Activated CD4-positive, alpha-beta T cell treated with anti-CD3 and anti-CD28 coated beads for 24 hours (primary cell): ENCODE data around the gene CMAS.
"Not testable (repeated sequence)": the region's sequence is repeated elsewhere in the genome, so short reads cannot be mapped to it uniquely, and the experiment has no call there.

Source experiments
- DNase-seq, 2 donors: peaks; one replicate each; pipeline ENCODE4 v3.0.0-alpha.2; 2020; ENCODE audit warnings: low read depth in 2 of 2

The CMAS gene

DNA sequence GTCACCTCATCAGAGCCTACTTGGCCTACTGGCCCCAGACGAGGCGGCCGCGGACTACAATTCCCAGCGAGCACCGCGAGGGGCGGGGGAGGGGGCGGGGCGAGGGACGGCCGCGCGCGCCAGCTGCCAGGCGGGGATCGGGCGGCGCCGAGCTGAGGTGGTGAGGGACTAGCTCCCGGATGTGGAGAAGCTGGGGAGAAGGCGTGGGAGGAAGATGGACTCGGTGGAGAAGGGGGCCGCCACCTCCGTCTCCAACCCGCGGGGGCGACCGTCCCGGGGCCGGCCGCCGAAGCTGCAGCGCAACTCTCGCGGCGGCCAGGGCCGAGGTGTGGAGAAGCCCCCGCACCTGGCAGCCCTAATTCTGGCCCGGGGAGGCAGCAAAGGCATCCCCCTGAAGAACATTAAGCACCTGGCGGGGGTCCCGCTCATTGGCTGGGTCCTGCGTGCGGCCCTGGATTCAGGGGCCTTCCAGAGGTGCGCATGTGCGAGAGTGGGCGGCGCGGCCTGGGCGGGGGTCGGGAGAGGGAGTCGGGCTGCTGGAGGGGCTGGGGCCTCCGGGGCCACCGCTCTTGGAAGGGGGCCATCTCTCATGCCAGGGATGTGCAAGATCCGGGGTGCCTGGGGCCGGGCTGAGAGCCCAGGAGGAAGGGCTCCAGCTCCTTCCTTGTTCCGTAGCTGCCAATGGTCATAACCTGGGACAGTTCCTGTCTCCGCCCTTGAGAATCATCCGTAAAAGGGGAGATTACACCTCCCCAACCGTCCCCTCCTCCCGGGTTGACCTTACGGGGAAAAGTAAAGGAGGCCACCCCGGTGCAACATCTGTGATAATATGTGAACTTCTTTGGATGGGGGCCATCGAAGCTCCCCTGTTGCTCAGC is at the start of gene CMAS:
Gene CMAS, plus strand, starts transcription at position 129 of the 878 bp plus-strand sequence. Its CDS starts 86 bp downstream, at position 215.
- DNase-seq, result peak; percentile 74 to 80

DNA sequence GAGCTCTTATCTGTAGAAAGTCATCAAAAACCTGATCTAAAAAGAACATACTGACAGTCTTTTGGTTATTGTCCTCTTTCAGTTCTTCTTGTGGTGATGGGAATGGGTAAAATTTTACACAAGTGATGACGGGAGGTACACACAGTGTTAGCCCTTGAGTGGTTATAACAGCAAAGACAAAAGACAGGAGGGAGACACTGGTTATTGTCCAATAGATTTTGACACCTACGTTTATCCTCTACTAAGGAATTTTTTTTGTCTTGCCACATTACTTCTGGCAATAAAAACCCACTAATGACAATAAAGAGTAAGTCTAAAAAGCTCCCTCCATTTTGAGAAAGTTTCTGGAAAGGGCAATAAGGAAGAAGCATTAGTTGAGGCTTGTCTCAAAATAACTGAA is 47.7 kb upstream of the CMAS start:
- DNase-seq, result no peak

DNA sequence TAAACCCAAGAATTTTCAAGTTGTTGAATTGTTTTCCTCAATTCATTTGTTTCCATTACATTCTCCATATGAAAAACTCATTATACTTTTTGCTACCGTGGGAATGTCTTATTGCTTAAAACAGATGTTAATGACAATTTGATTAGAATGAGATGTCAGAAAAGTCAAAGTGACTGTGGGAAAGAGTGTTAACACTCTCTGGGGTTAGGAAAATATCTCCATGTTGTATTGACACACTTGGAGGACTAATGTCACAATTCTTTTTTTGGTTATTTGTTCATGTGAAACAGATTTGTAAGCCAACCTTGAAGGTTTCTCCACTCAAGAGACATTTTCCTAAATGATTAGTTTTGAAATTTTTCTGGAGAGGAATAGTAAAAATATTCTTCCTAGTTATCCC is 47.2 kb upstream of the CMAS start:
- DNase-seq, result no peak

DNA sequence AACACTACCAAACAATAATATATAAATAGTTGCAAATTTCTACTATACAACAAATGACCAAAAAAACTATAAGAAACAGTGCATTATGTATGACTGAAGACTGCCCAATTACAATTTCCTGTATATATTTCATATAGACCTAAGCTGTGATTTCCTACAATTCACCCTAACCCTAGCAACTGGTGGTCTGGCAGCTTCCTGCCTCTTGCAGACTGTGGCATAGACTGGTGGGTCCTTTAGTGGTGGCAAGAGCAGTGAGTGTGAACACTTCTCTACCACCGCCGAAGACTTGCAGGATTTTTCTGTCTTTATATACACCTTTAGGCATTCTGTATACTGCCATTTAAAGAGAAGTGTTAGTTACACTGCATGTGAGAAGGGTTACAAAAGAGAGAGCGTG is 43.6 kb upstream of the CMAS start:
- no peak for DNase-seq

DNA sequence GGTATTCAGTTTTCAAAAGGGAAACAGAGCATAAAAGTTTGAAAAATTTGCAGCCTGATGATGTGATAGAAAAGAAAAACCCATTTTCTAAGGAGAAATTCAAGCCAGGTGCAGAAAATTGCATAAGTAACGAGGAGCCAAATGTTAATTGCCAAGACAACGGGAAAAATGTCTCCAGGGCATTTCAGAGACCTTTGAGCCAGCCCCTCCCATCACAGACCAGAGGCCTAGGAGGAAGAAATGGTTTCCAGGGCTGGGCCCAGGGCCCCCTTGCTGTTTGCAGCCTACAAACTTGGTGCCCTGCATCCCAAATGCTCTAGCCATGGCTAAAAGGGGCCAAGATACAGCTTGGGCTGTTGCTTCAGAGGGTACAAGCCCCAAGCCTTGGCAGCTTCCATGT is 38.2 kb upstream of the CMAS start:
- not testable (repeated sequence) for DNase-seq

DNA sequence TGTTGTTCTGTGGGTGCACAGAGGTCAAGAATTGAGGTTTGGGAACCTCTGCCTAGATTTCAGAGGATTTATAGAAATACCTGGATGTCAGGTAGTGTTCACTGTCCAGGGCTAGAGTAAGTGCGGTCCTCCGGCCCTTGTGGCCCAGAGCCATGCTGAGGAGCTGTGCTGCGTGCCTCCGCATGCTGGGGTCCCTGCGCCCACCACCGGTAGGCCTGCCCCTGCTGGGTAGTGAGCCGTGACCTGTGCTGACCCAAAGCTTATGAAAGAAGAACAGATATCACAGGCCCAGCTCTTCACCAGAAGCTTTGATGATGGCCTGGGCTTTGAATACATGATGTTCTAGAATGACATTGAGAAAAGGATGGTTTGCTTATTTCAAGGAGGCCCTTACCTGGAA is 37.8 kb upstream of the CMAS start:
- DNase-seq, result no peak

DNA sequence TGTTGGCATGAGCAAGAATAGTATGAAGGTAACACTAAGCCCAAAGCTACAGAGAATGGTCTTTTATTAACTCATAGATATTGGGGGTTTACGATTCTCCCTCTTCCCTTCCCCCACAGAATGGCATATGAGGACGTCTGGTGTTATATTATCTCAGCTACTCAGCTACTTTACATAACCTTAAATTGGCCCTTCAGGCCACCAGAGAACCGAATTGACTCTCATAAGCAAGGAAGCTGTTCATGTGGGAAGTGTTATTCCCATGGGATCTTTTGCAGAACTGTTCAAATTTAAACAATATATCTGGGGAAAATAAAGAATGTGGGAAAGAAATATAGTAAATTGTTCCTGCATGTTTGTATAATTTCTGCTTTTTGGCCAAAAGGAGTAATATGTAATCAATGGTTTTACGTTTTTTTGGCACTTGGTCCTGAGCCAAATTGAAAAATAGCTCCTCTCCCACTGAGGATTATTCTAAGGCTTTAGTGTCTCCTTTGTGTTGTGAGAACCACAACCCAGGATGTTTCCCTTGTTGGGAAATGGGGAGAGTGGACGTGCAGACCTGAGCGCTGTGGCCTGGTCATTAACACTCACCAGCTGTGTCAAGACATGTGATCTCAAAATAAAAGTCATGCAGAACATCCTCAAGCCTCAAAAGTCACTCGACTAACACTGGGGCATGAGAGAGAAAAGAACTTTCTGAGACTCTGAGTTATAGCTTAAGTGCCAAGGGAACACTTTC is 31.8 kb upstream of the CMAS start:
- DNase-seq, result no peak

DNA sequence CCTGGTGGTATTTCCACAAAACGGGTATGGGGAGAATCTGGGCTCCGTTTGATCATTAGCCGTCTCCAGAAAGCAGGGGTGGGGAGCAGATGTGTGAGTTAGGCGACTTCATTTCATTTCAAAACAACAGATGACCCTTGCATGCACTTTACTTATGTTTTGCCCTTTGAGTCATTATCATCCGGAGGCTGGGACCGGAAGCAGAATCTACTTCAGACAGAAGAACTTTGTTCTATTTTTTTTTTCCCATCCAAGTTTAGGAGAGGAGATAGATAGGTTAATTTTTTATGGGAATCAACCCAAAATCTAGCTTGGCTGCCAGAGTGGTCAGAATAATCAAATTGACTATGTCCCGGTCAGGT is 31.3 kb upstream of the CMAS start:
- DNase-seq, result no peak

DNA sequence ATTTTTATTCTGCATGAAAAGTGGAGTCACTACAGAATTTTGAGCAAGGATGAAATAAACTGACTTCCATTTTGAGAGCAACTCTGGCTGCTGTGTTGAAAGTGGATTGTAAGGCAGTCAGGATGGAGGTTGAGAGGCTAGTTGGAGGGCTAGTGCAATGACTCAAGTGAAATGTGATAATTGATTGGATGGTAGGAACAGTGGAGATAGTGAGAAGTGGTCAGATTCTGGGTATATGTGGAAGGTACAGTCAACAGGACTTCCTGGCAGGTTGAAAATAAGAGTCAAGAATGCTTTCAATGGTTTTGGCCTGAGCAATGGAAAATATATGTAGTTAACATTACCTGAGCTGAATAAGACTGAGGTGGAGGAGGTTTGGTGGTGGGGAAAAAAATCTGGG is 29.0 kb upstream of the CMAS start:
- no peak for DNase-seq

DNA sequence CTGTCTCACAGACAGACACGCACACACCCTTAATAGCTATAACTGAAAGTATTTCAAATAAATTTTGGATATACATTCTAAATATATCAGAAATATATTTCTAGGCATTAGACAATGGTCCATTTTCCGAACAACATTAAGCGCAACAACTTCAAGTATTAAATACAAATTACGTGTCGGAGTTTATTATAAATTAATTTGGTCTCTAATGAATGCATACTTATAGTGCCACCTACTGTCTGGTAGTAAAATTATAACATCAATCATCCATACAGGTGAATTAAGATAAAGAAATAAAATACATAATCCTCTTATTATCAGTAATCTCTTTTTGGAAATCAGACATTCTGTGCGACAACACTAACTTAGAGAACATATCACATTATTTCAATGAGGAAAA is 27.2 kb upstream of the CMAS start:
- DNase-seq, result no peak

DNA sequence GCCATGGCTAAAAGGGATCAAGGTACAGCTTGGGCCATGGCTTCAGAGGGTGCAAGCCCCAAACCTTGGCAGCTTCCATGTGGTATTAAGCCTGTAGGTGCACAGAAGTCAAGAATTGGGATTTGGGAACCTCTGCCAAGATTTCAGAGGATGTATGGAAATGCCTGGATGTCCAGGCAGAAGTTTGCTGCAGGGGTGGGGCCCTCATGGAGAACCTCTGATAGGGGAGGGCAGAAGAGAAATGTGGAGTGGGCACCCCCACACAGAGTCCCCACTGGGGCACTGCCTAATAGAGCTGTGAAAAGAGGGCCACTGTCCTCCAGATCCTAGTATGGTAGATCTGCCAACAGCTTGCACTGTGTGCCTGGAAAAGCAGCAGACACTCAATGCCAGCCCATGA is 22.5 kb upstream of the CMAS start:
- not testable (repeated sequence) for DNase-seq

DNA sequence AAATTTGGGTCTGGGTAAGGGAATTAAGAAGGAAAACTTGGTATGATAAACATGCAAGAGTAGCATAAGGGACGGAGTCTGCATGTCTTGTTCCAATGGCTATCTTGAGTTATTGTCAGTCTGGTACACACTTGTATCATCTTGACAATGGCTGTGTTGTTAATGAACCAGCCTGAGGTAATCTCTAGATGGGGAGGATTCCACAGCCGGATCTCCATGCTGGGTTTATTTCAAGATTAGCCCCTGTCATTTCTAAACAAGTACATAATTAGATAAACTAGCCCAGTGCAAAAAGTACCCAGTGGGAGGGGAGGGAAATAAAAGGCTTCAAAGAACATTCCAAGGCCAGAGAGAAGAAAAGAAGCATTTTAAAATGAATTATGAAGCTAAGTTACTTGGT is 16.5 kb upstream of the CMAS start:
- DNase-seq, result no peak

DNA sequence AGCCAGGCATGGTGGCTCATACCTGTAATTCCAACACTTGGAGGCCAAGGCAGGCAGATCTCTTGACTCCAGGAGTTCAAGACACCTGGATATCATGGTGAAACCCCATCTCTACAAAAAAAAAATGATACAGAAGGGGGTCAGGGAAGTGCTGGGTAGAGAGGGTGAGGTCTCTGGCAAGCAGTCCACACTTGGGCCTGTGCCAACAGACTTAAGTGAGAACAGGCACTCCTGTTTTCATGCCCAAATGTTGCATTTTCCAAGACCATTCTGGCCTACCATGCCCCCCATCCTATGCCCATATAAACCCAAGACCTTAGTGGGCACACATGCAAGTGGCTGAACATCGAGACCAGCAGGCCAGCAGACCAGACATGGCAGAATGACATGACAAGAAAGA is 16.0 kb upstream of the CMAS start:
- no peak for DNase-seq

DNA sequence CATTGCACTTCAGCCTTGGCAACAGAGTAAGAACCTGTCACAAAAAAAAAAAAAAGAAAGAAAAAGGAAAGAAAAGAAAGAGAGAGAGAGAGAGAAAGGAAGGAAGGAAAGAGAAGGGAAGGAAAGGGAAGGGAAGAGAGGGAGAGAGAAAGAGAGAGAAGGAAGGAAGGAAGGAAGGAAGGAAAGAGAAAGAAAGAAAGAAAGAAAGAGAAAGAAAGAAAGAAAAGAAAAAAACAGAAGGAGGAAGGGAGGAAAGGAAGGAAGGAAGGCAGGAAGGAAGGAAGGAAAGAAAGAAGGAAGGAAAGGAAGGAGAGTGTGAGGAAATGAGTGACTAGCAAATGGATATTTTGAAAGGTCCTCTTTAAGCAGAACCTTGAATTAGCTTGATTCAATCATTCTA is 13.3 kb upstream of the CMAS start:
- DNase-seq, result no peak

DNA sequence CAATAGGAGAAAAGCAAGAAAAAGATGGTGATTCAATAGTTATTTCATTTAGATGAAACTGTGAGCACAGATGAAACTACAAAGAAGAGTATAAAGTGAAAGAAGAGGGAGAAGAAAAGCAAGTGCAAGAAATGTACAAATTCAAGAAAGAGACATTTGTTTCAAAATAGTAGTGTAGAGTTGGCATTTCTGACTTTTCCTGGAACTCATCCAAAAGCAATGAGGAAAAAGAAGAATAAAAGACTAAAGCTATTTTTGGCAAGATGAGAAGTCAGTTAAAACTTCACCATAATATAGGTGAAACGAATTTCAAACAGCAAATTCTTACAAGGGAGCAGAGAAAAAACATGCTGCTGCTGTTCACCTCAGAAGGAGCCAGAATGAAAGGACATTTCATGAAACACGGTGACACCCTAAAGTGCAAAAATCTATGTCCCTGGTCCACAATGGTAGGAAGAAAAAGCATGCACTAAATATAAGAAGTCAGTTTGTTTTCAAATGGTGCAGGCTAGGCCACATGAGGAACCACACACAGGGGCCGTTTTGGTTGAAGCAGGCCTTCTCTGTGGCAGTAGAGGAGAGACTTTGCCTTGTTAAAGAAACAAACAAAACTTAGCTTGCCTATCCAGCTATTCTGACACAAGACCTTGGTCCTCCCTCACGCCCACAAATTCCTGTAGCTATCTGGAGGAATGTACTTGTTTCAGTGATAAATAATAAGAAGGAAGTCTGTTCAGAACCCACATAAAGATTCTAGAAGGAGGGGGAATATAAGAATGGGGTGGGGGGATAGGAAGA is 11.1 kb upstream of the CMAS start:
- DNase-seq, result no peak

DNA sequence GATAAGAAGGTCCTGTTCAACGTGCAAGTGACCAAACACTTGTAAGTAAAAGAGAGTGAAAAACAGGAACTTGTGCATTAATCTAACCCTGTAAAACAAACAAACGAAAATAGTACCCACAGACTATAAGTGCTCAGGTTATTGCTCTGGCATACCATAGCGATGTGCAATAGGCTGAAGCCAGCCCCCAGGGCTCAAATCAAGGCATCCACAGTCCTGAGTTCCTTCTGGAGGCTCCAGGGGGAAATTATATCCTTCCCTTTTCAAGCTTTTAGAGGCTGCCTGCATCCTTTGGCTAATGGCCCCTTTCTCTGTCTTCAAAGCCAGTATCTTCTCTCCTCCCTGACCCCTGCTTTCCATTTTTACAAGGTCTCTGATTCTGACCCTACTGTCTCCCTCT is 8.1 kb upstream of the CMAS start:
- DNase-seq, result no peak

DNA sequence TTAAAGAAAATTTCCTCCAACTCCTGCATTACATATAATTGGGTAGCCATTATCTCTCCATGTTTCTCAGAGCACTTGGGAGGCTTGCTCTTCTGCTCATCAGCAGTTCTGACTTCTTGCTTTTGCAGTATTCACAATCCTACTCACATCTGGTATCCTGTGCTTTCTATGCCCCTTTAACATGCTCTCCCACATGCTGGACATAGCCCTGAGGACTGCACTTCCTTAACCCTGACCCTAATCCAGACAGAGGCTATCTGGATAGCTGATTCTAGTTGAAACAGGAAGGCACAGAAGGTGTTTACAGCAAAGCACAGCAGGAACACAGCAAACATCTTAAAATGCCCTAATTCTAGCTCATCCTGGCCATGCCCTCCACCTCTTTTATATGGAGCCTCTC is 7.3 kb upstream of the CMAS start:
- DNase-seq, result no peak

DNA sequence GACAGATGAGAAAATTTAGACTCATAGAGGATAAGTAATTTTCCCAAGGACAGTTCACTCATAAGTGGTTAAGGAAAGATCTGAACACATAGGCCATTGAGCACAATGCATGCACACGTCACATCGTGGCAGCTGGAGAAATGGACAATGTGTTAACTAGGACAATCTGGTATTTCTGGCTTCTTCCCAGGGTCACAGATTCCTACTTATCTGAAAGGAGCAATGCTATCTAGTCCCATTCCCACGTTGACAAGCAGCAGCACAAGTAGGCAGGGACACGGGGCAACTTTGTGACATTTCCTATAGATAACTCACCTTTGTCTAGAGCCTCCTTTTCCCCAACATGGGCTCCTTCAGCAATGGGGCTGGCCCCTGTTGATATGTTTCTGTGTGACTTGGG is 6.7 kb upstream of the CMAS start:
- no peak for DNase-seq

DNA sequence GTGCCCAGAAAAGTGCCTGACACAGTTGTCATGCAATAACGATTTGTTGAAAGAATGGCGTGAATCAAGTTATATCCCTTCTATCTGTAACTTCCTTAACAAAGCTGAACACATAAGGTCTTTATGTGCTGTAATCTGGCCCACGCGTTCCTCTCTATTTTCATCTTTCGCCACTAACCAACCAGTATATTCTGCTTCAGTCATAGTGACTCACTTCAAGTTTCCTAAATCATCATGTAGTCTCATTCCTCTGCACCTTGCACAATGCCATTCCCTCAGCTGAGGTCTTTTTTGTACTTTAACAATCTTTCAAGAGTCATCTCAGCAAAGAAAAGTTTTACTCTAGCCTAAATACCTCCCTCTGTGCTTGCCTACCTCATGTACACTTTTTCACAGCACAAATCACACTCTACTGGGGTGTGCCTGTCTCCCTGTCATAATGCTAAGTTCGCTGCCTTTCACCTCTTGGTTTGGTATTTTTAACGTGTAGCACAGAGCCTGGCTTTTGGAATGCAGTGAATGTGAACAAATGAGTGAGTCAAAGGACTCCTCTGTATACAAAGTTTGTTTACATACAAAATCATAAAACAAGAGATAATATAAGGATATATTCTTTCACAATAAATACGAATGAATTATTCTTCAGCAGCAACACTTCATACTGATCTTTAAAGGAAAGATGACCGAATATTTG is 2.9 kb upstream of the CMAS start:
- DNase-seq, result no peak

DNA sequence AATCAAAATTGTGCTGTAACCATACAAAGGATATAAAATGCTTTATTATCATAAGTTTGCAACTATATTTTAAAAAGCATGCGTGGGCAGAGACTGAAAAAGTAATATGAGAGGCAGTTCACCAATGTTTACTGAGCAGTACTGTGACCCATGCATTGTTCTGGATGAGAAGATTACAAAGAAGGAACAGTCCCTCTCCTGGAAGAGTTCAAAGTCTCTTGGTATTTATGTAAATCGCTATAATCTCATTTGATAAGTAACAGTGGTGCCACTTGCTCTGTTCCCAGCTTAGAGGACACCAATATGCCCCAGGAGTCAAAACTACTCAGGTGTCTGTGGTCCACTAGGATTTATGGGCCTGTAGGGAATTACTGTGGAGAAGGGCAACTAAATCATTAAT is 2.1 kb upstream of the CMAS start:
- DNase-seq, result no peak

DNA sequence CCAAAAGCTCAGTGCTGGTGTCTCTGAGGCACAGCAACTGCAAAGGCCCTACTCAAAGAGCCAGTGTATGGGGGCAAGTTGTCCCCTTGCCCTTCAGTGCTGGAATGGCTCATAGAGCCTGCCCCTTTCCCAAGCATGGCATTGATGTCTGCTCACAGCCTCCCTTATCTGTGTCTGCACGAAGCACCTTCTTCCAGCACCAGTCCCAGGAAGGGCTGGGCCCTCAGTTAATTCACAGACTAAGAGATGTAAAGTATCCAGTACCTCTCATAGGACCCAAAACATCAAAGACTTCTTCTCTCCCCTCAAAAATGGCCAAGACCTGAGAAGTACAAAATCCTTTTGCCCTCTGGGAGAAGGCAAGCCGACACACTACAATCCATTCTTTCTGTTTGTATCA is 1.6 kb upstream of the CMAS start:
- no peak for DNase-seq

DNA sequence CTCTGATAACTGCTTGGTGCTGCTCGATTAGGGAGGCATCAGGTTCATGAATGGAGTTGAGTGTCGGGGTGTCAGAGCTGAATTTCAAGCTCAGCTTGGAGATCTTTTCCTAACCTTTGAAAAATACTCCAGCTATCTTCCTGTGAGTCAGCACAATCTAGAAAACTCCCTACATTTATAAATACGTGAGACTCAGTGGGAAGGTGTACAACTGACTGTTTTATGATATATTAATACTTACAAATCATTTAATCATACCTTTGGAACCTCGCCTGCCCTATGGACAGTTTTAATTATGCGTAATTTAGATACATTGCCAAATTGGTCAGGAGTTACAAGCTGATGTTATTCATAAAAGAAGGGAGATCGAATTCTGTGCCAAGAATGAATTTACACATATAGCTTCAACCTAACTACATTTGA is 961 bp downstream of the CMAS start:
- DNase-seq, result no peak
